Cerebellar nuclear complex (tissue), 1 donor: ENCODE results near the gene SRMS.
"Not testable (repeated sequence)": the region's sequence is repeated elsewhere in the genome, so short reads cannot be mapped to it uniquely, and the experiment has no call there.

Source experiments
- DNase-seq, 2 experiments: peaks; one replicate each; lab custom pipeline; 2025; lab: John Stamatoyannopoulos, UW

SRMS gene

GRCh38 chr20:63579017-63579694 lies 31.6 kb upstream of the SRMS start:
- DNase-seq, result no peak

DNA sequence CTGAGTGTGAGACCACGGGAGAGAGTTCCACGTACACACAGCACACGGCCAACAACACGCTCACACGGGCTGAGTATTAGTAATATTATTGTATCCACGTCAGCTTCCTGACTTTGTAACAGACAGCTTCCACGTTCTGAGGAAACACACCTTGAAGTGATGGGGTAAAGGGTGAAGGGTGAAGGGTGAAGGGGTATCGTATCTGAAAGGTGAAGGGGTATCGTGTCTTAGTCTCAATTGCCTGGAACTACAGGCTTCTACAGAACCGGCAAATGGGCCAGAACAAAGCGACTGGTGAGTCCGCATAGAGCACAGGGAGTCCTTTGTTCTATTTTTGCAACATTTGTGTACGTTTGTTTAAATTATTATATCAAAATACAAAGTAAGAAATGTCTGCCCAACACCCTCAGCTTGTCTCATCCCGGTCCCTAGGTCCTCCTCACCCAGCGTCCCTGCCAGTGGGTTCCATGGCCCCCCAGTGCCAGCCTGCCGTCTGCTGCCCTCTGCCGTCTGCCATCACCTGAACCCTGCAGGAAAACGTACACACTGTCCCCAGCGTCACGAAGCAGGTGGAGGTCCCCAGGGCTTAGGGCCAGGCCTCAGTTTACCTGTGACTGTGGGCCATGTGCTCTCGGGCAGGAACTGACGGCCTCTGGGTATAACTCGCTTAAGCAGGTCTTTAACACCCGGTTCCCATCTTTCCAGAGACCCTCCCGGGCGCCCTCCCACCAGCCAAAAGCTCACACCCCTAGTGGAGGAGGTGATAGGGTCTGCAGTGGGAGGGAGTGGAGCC lies 30.9 kb upstream of the SRMS start:
- no peak for DNase-seq

DNA sequence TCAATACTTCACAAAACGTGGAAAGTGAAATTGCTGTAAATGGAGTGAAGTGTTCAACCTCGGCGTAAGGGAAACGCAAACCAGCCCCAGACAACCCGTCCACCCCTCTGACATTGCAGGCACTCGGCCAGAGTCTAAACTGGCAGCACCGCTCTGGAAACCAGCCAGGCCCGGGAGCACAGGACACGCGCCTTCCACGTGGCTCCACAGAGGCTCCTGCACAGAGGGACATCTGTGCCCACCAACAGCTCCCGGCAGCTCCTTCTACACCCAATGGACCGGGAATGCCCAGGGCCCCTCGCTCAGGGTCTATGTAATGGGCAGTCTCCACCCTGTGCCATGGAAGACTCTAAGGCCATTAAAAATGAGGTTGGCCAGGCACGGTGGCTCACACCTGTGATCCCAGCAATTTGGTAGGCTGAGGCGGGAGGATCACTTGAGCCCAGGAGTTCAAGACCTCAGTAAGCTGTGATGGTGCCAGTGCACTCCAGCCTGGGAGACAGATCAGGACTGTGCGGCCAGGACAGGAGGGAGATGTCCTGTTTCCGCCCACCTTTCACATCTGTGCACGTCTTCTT lies 29.9 kb upstream of the SRMS start:
- DNase-seq, result peak in 1 of 2 experiments; percentile 5

- DNase-seq, result no peak
Measured at GRCh38 chr20:63576311-63576710, 28.8 kb upstream of the SRMS start.

GRCh38 chr20:63574829-63575743 lies 27.5 kb upstream of the SRMS start:
- no peak for DNase-seq

DNA sequence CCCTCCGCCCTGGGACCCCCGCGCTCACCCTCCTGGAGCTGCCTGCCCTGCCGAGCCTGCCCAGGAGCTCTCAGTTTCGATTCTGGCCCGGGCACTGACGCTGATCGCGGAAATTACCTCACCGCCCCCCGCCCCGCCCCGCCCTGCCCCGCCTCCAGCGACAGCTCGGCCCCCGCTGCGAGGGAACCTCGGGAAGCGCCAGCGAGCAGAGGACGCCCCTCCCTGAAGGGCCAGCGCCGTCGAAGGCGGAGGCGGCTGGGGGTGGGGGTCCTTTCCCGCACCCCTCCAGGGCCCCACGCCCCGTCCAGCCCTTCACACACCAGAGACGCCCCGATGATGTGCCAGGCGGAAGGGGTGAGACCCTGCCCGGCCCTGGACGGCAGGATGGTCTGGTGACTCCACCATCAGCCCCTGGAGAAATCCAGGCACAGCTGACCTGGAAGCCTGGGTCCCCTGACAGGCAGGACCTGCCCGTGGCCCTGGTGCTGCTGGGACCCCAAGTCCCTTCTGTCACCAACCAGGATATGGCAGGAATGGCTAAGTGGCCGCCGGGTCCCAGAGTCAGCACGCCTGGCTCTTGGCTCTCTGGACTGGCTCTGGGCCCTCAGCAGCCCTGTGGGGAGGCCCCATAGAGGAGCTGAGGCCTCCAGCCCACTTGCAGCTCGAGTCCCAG lies 26.7 kb upstream of the SRMS start, which contains the start of gene HELZ2:
Gene HELZ2, minus strand, starts transcription at position 84 of the 673 bp plus-strand sequence. CDS start 1,854 bp downstream, outside the sequence.
- DNase-seq, result no peak

- no peak for DNase-seq
Measured at GRCh38 chr20:63573647-63574131, 26.1 kb upstream of the SRMS start.

DNA sequence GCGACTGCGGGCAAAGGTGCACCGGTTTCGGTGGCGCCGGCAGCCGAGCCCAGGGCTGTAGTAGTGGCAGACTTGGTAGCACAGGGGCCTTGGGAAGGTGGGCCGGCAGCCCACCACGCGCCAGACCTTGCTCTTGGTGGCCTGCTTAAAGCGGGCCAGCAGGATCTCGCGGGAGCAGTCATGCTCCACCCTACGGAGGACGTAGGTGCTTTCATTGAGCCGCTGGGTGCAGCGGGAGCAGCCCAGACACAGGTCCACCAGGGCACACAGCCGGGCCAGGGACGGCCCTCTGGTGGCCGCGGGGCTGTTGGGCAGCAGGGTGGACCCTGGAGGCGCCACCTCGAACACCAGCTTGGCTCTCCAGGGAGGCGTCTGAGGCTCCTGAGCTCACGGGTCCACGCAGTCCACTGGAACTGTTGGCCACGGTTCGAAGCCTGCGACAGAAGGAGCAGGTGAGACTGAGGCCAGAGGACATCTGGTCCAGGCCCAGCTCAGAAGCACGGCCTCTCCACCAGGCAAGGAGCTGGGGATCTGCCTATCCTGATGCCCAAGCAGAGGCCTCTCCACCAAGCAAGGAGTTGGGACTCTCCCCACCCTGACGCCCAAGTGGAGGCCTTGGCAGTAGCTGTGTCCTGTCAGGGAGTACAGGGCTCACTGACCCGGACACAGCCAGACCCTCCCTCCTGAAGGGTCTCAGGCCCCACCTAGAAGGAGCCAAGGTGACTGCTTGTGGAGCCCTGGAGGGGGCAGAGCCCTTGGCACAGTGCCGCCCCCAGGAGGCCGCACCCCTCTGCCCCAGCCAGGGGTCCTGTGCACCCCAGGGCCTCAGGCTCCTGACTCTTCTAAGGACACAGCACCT lies 25.5 kb upstream of the SRMS start:
- no peak for DNase-seq

DNA sequence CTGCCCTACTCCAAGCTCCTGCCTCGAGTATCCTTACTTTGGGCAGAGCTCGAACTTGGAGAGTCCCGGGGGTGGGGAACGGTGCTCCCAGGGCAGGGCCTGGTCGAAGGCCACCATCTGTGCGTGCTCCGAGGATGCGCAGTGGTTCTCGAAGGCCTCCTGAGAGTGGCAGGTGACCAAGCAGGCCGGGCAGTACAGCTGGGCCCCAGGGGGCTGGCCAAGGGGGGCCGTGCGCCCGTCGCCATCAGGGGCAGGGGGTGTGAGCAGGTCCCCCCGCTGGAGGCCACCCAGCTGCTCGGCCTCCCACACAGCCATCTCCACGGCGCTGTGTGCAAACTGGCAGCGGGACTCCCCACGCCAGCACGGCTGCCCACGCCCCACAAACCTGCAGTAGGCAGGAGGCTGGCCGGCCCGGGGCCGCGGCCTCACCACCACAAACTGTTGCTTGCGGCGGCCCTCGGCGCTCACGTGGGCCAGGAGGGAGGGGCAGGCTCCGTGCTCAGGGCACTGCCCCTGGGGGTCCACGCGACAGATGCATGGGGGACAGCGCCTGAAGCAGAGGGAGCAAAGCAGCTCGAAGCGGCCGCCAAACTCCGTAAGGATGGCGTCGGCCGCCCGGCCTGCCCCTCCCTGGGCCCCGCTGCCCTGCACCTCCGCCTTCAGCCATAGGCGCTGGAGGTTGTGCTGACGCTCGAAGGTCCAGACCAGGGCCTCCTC lies 24.7 kb upstream of the SRMS start:
- no peak for DNase-seq

DNA sequence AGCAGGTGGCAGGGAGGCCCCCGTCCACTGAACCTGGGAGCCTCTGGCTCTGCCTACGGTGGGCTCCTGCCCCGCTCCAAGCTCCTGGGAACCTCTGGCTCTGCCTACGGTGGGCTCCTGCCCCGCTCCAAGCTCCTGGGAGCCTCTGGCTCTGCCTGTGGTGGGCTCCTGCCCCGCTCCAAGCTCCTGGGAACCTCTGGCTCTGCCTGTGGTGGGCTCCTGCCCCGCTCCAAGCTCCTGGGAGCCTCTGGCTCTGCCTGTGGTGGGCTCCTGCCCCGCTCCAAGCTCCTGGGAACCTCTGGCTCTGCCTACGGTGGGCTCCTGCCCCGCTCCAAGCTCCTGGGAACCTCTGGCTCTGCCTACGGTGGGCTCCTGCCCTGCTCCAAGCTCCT lies 23.5 kb upstream of the SRMS start:
- DNase-seq, result not testable (repeated sequence)

GRCh38 chr20:63570281-63571086 lies 22.9 kb upstream of the SRMS start:
- DNase-seq, result no peak

DNA sequence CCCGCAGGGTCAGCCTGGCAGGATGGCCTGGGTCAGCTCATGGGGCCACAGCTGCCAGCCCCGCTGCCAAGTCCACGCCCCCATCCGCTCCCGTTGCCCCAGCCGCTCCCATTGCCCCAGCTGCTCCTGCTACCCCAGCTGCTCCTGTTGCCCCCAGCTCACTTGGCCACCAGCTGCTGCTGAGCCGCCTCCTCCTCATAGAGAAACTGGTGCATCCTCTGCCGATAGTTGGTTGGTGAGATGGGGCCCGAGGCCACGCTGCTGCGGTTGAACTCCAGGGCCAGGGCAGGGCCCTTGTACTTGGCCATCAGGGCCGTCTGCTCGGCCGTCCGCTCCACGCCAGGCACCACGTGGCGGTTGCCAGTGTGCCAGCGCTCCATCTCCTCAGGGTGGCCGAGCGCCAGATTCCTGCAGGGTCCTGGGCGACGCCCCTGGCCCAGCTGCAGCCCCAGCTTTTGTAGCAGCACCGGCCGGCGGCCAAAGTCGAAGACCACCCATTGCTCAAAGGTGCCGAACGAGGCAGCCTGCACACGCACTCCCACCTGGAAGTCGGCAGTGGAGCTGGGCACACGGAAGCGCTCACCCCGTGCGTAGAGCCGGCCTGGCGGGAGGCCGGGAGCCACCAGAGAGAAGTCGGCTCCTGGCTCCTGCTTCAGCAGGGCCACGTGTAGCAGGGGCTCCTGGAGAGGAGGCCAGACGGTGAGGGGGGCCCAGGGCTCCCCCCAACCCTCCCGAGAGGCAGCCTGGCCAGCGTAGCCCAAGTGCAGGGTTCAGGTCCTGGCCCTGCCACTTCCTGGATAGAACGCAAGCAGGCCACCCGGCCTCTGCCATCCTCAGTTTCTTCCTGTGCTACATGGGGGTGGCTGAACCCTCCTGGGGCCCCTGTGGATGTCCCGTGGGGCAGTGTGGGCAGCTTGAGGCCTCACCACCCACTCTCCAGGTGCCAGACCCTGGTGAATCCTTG lies 21.7 kb upstream of the SRMS start:
- DNase-seq, result no peak

DNA sequence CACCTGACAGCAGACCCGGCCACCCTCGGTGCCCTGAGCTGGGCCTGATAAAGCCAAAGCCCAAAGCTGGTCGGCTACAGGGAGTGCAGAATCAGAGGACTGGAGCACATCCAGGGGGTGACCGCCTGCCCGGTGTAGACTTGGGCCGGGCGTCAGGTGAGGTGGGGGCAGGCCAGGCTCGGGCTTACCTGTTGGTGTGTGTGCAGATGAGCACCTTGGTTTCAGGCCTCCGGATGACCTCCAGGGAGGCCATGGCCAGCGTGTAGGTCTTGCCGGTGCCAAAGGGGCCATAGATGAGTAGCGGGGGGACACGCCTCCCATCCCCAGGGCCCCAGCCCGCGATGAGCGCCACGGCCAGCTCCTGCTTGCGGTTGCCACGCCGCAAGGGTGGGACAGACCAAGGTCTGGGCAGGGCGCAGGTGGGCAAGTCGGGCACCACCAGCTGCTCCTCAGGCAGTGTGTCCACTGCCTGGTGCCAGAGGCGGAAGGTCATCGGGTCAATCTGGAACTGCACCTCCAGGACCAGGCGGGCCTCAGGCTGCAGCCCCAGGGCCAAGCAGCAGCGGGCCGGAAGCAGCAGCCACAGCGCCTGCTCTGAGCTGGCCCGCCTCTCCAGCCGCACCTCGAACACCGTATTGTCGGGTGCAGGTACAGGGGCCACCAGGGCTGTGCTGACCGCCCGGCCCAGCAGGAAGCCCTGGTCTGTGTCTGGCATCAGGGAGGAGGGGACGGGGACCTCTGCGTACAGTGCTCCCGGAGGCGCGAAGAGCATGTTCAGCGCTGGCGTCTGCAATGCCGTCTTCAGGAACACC lies 20.8 kb upstream of the SRMS start:
- no peak for DNase-seq

- no peak for DNase-seq
Measured at GRCh38 chr20:63567386-63568169, 20.0 kb upstream of the SRMS start.

- DNase-seq, result no peak
Measured at GRCh38 chr20:63567136-63567385, 19.5 kb upstream of the SRMS start.
